ENCODE data around the gene ASB8.
A peak's percentile ranks its signal among the peaks of the same experiment; 100 is the strongest.

The ASB8 gene, protein sequence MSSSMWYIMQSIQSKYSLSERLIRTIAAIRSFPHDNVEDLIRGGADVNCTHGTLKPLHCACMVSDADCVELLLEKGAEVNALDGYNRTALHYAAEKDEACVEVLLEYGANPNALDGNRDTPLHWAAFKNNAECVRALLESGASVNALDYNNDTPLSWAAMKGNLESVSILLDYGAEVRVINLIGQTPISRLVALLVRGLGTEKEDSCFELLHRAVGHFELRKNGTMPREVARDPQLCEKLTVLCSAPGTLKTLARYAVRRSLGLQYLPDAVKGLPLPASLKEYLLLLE

GRCh38 chr12:48157018-48157888, at the start of gene ASB8:
ASB8 (minus strand) TSS chr12:48157515; CDS start chr12:48153496, 4,019 bp downstream.
- DNase-seq = peak; percentile 99

- DNase-seq = no peak
Measured at GRCh38 chr12:48203192-48203591, 45.9 kb upstream of the ASB8 start, which contains the start of gene OR10AD1. OR10AD1 (minus strand) TSS chr12:48203292; CDS start chr12:48203292, 0 bp downstream.

GRCh38 chr12:48202766-48203165, 45.5 kb upstream of the ASB8 start:
- no peak for DNase-seq

DNA sequence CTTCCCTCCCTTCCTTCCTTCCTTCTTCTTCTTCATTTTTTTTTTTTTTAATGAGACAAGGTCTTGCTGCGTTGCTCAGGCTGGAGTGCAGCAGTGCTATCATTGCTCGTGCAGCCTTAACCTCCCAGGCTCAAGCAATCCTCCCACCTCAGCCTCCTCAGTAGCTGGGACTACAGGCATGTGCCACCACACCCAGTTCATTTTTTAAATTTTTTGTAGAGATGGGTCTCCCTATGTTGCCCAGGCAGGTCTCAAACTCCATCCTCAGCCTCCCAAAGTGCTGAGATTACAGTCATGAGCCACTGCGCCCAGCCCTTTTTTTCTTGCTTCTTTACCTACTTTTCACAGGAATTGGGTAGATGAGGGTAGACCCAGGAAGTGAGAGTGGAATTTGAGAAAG, 44.2 kb upstream of the ASB8 start:
- DNase-seq = no peak

GRCh38 chr12:48201091-48201490, 43.8 kb upstream of the ASB8 start:
- DNase-seq = no peak

- DNase-seq = no peak
Measured at GRCh38 chr12:48199774-48200221, 42.5 kb upstream of the ASB8 start.

GRCh38 chr12:48198985-48199384, 41.7 kb upstream of the ASB8 start:
- DNase-seq = no peak

- no peak for DNase-seq
Measured at GRCh38 chr12:48198672-48198971, 41.3 kb upstream of the ASB8 start.

- peak; percentile 83 for DNase-seq
Measured at GRCh38 chr12:48197971-48198671, 40.8 kb upstream of the ASB8 start.

GRCh38 chr12:48197549-48197970, 40.2 kb upstream of the ASB8 start:
- DNase-seq = no peak

DNA sequence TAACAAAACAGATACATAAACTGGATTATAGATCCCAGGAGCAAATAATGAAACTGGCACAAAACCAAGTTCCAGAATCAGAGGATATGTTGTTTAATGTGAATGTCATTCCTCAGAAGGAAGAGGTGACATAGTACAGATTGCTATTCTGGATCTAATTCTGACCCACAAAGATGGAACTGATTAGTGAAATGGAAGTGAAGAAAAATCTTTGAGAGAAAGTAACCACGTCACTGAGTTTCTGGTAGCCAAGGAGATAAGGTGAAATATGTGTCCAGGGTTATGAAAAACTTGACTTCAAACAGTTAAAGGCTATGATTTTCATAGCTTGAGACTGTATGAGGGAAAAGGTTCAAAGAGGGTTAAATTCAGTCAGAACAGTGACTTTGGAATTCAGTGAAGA, 37.5 kb upstream of the ASB8 start:
- DNase-seq = no peak

DNA sequence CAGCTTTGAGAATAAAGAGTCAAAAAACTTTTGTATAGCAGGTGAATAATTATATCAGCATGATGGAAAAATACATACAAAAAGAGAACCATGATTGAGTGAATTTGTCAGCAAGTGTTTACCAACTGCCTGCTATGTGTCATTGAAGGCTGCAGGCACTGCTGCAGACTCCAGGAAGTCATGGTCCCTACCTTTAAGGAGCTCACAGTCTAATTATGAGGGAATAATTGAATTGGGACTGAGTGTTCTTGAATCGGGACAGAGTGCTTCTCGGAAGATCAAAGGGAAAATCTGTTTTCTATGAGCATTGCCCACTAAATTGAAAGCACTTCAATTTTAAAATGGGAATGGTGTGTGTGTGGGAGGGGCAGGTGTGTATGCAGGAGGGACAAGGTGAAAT, 36.3 kb upstream of the ASB8 start:
- no peak for DNase-seq

GRCh38 chr12:48192861-48193260, 35.5 kb upstream of the ASB8 start:
- DNase-seq = no peak

DNA sequence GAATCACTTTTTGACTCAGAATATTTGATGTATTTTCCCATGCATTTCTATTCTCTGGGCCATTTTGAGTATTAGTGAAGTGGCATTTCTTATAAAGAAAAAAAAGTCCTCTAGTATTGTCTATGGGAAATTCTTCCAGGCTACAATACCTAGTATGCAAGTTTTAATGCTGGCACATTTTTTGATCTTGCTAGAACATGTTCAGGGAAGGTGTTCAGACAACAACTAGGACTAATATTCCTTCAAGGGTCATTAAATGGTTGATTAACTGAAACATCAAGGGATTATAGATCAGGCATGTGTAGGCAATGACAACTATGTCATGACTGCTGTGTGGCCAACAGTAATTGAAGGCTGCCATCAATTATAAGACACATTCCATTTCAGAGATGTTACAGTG, 33.8 kb upstream of the ASB8 start:
- DNase-seq = no peak

GRCh38 chr12:48189331-48190125, 32.2 kb upstream of the ASB8 start:
- peak; percentile 49 for DNase-seq

GRCh38 chr12:48187916-48188695, 30.8 kb upstream of the ASB8 start:
- DNase-seq = no peak

DNA sequence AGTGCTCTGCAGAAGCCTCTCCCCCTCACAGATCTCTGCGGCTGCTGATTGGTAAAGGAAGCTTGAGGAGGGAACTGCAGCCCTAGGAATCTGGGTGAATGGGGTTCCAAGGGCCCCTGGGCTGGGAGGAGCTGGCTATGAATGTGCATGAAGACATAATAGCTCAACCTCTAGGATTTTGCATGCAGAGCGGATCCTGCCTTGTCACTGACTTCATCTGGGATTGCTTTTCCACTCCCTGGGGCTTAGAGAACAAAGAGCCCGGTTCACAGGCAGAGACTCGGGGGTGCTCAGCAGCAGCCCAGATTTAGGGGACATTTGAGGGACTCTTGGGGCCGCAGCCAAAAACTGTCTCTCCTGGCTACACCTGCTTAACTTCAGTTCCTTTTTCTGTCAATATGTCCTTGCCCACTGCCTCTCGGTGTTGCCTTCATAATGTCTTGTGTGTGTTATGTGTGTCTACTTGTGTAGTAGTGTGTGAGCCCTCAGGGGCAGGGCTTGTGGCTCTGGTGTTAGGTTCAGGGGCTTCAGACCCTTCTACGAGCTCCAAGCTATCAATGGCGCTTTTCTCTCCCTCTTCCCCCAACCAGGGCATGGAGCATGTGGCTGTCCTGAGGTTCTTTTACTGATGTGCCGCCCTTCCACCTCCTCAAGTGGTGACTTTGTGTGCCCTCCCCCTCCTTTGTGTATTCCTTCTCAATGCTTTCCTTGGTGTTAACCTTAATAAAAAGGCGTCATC, 28.0 kb upstream of the ASB8 start:
- no peak for DNase-seq

GRCh38 chr12:48184549-48184922, 27.2 kb upstream of the ASB8 start:
- no peak for DNase-seq

GRCh38 chr12:48183876-48184548, 26.7 kb upstream of the ASB8 start:
- DNase-seq = no peak

- DNase-seq = peak; percentile 71
Measured at GRCh38 chr12:48183091-48183875, 26.0 kb upstream of the ASB8 start, which contains the start of gene CCDC184. CCDC184 (plus strand) TSS chr12:48183644; CDS start chr12:48184123, 479 bp downstream.

Data from activated effector memory CD4-positive, alpha-beta T cell treated with Interleukin-2 at 50 U/mL for 16 hours (primary cell).